Adrenal gland (tissue), 12 donors: Measurements from ENCODE around the gene AP5M1. TPM values are rescaled to one million over a fixed set of nuclear protein-coding genes. Genes with fewer than 3 reads are reported as not detected.

Experiments
- DNase-seq, 7 donors: peaks; one replicate each; pipeline ENCODE4 v3.0.0-alpha.2; 2019 to 2020
- H3K27ac ChIP-seq, 5 donors: fragments of 200-600 bp; sonication (generic) in 4 of 5; 1 replicate in 3 of 5; 2 replicates in 2 of 5; pipeline versions ENCODE4 v1.5.1 to v1.8.0; 2016 to 2020; ENCODE audit warnings: mild to moderate bottlenecking in 1 of 5
- H3K27me3 ChIP-seq: fragments of 200-600 bp; 2 replicates; pipeline ENCODE4 v1.8.0; 2021
- H3K36me3 ChIP-seq, 2 donors: fragments of 200-600 bp; replicated peaks in 1 of 2; 1 replicate in 1 of 2; 2 replicates in 1 of 2; pipeline versions ENCODE4 v1.5.1 to v1.8.0; 2018 to 2022
- H3K4me1 ChIP-seq, 2 donors: fragments of 200-600 bp; replicated peaks in 1 of 2; 1 replicate in 1 of 2; 2 replicates in 1 of 2; pipeline versions ENCODE4 v1.5.1 to v1.8.0; 2018 to 2021
- H3K4me3 ChIP-seq, 4 donors: fragments of 200-600 bp; sonication (generic) in 3 of 4; one replicate each; pipeline ENCODE4 v1.5.1; 2016 to 2018
- H3K9me3 ChIP-seq, 3 donors: fragments of 200-600 bp; sonication (generic) in 1 of 3; replicated peaks in 1 of 3; 1 replicate in 2 of 3; 2 replicates in 1 of 3; pipeline versions ENCODE4 v1.5.1 to v1.8.0; 2016 to 2021
- POLR2A ChIP-seq, 2 donors: fragments of 450-650 bp; IDR thresholded peaks; one replicate each; pipeline ENCODE4 v1.6.1; 2017; ENCODE audit warnings: antibody characterized with exemption in 2 of 2, mild to moderate bottlenecking in 2 of 2, moderate library complexity in 1 of 2
- WGBS, 4 donors: extraction: QIAGEN DNeasy Blood & Tissue Kit in 2 of 4; methylation state at CpG; one replicate each; pipeline versions ENCODE4 v1.1.5 to v1.1.7; 2013 to 2017; 5-methylcytosine and 5-hydroxymethylcytosine counted together
- intact Hi-C, 2 donors: fragments of 100-400 bp; cut with DNase I; formaldehyde crosslinking; loops; one replicate each; pipeline versions ENCODE4 v1.14.1 to v1.15.0; 2022 to 2023
- polyA plus RNA-seq, 3 donors: library from polyadenylated mRNA; stranded (reverse); fragments of 200-250 nt in 2 of 3; fragments of 350-450 nt in 1 of 3; fragmentation: Illumina TruSeq in 1 of 3; extraction: RNeasy Lipid Tissue Mini Kit (QIAGEN cat#74804) in 1 of 3; gene quantifications; one replicate each; pipeline ENCODE4 v1.2.3, GENCODE V29; 2013 to 2014
- total RNA-seq, 9 donors: library from RNA; depleted of rRNA in 4 of 9; stranded (reverse); fragments of >200 nt in 4 of 9; fragments of 120-200 nt in 1 of 9; fragmentation: NEBNext Ultra II Directional in 1 of 9; extraction: Animal tissue kit (Norgen Biotek cat#: 25700) in 1 of 9; gene quantifications; one replicate each; pipeline versions ENCODE4 v1.1.0 to v1.2.4, GENCODE V29; 2013 to 2023
- TF ChIP-seq, protein P1 (sequence below), 6 experiments: fragments of 450-650 bp in 4 of 6; fragments of 200-600 bp in 2 of 6; sonication (generic) in 1 of 6; IDR thresholded peaks; 1 replicate in 5 of 6; 2 replicates in 1 of 6; pipeline versions ENCODE4 v1.5.1 to v1.8.0; 2016 to 2021; ENCODE audit warnings: antibody characterized with exemption in 6 of 6, mild to moderate bottlenecking in 2 of 6, moderate library complexity in 1 of 6
- donor health status: healthy with polysubstance abuse.
- donor health status: Bipolar disorder and iron deficiency.
- donor health status: DM: yes; HTN: yes; CAD: no.
- donor health status: DM: no; HTN: no; CAD: no.
- donor health status: DM: no; HTN: no; CAD: no.
- donor health status: DM: yes; HTN: yes; CAD: no.

AP5M1 gene
- total and polyA plus RNA-seq, 12 donors: 4.2 to 46.3 (median 35.1) TPM

DNA sequence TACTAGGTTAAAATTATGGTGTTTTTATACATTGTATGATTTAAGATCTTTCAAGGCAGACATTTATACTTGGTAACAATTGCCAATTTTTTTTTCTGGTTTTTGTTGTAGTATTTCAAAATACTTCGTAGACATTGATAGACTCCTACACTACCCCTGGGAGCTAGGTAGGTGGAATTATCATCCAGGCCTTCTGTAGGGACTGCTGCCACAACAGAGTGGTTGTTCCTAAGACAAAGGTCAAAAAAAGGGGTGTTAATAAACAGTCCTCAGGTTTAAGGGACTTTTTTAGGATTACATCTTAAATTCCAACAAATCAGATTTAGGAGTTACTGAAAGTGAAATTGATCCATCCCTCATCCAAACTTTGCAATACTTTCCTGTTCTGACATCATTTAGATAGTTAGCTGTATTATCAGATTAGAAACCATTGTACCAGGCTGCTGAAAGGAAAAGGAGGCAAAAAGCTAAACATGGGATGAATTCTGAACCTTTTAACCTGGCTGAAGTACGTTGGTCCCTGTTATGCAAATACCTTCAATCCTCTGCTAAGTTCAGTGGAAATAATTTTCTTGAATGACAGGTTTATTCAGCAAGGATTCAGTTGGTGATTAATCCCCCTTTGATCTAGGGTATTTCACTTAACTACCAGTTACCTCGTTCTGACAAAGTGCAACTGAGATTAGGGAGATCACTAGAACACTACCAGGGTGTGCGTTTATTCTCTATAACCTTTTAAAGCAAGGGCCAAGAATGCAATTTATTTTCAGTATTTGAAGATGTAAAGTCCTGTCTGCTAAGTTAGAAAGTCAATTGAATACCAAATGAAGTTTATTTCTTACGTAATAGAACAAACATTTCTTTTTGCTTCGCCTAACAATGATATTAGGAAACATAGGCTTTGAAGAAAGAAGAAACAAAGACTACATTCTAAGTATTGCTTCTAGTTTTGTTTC, 23.2 kb downstream of the AP5M1 start:
- H3K36me3 ChIP-seq: peaks cover 0 to 9% of the 10 kb centered on the region in 2 donors

DNA sequence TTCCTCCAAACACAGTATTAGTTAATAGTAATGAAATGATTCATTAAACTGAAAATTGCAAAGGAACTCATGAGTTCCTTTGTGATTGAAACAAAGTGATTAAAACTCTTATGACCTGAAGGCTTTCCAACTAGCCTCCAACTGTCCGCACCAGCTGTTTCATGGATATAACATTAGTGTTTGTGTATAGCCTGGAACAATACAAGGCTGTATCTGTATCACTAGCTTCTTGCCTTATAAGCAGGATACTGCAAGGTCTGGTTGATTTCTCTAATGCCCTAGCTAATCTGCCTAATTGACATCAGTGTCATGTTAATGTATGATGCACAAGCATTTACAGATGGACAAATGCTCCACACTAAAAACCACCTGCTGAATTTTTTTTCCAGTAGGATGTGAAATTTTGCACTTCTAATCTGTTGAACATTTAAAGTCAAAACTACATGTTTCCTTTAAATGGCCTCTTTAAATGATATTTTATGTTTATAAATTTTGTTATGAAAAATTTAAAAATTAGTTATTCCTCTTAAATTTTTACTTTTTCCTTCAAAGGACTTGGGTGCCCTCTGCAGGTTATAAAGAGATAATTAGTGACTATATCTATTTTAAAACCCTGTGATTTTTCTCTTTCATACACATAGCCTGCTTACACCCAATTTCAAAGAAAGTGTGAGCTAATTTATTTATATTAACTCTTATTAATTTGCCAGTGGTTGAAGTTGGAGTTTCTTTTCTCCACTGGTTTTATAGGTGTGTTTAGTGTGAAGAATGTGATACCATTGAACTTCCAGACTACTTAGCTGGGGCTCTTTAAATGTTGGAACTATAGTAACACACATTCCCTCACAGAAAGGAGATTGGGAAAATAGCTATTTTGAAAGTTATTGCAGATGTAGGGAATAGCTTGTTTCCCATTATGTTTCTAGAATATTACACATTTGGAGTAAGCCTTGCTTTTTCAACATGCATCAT, 25.4 kb downstream of the AP5M1 start:
- TF ChIP-seq, protein P1, sequence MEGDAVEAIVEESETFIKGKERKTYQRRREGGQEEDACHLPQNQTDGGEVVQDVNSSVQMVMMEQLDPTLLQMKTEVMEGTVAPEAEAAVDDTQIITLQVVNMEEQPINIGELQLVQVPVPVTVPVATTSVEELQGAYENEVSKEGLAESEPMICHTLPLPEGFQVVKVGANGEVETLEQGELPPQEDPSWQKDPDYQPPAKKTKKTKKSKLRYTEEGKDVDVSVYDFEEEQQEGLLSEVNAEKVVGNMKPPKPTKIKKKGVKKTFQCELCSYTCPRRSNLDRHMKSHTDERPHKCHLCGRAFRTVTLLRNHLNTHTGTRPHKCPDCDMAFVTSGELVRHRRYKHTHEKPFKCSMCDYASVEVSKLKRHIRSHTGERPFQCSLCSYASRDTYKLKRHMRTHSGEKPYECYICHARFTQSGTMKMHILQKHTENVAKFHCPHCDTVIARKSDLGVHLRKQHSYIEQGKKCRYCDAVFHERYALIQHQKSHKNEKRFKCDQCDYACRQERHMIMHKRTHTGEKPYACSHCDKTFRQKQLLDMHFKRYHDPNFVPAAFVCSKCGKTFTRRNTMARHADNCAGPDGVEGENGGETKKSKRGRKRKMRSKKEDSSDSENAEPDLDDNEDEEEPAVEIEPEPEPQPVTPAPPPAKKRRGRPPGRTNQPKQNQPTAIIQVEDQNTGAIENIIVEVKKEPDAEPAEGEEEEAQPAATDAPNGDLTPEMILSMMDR (IDR thresholded peaks at IDR 0.05): peak in 5 of 6 experiments; percentile 6 to 46 (median 18)
- TF ChIP-seq POLR2A (IDR thresholded peaks at IDR 0.05): no peak
- DNase-seq: no peak
- no peaks in the 10 kb centered on the region for H3K27me3 ChIP-seq
- H3K9me3 ChIP-seq: no peaks in the 10 kb centered on the region
- no peak overlapping the region for H3K4me3 ChIP-seq
- no peak overlapping the region for H3K27ac ChIP-seq
- intact Hi-C loops: no loop called here
- 97 to 100% (median 99%) methylated on average over 1 of the region's 1 CpG for WGBS, 4 donors
- H3K36me3 ChIP-seq: peaks cover 0 to 6% of the 10 kb centered on the region in 2 donors
- H3K4me1 ChIP-seq: no peaks in the 10 kb centered on the region

More for the DNA sequence above, 23.2 kb downstream of the AP5M1 start:
- Histone ChIP-seq H3K4me3 (no peak overlapping the region), H3K27ac (no peak overlapping the region), H3K4me1 (no peaks in the 10 kb centered on the region), H3K27me3 (no peaks in the 10 kb centered on the region), H3K9me3 (no peaks in the 10 kb centered on the region)
- no peak for DNase-seq
- intact Hi-C loops: no loop called here
- 67 to 71% (median 69%) methylated on average over 6 of the region's 6 CpGs for WGBS, 4 donors
- no peak for TF ChIP-seq POLR2A (IDR thresholded peaks at IDR 0.05)
- TF ChIP-seq, protein P1 (IDR thresholded peaks at IDR 0.05): no peak

DNA sequence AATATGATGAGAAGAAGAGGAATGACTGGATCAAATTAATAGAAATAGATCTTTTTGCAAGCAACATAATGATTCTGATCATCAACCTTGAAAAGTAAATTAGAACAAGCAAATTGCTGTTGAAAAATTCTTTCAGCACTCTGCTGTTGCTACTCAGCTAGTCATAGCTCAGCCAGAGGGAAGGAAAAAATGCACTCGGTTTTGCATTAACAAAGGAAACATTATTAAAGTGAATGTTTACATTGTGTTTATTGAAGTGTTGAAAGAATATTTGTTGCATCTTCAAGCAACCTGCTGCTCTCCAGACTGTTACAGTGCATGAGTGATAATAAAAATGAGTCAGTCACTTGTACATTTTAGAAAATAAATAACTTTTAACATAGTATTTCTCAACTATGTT, 26.5 kb downstream of the AP5M1 start:
- no peaks in the 10 kb centered on the region for H3K4me1 ChIP-seq
- WGBS, 4 donors: 36 to 47% (median 46%) methylated on average over 1 of the region's 1 CpG
- peaks cover 0 to 6% of the 10 kb centered on the region in 2 donors for H3K36me3 ChIP-seq
- TF ChIP-seq, protein P1 (IDR thresholded peaks at IDR 0.05): no peak
- TF ChIP-seq POLR2A (IDR thresholded peaks at IDR 0.05): no peak
- no peaks in the 10 kb centered on the region for H3K9me3 ChIP-seq
- no peaks in the 10 kb centered on the region for H3K27me3 ChIP-seq
- no peak for DNase-seq
- intact Hi-C loops: no loop called here
- H3K4me3 ChIP-seq: no peak overlapping the region
- H3K27ac ChIP-seq: no peak overlapping the region

DNA sequence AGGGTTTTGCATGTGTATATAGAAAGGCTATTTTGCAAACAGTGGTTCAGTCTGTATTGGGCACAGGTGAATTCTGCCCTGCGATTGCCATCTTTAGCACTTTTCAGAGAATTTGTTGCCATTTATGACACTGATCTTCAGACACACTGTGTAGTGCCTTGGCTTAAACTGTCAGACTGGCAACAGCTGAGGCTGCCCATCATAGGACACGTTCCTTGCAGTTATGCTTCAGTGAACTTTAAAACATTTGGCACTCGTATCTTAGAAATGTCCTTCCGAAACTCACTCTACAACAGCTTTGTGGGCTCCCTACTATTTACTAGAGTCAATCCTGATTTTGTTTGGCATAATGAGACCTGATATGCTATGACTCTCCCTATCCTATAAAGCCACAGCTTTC, 29.1 kb downstream of the AP5M1 start:
- H3K27ac ChIP-seq: no peak overlapping the region
- H3K4me1 ChIP-seq: no peaks in the 10 kb centered on the region
- no peak for DNase-seq
- TF ChIP-seq, protein P1 (IDR thresholded peaks at IDR 0.05): no peak
- no peak for TF ChIP-seq POLR2A (IDR thresholded peaks at IDR 0.05)
- H3K9me3 ChIP-seq: no peaks in the 10 kb centered on the region
- intact Hi-C loops: no loop called here
- whole genome bisulfite sequencing, 4 donors: 79 to 96% (median 89%) methylated on average over 4 of the region's 4 CpGs
- no peak overlapping the region for H3K4me3 ChIP-seq
- no peaks in the 10 kb centered on the region for H3K27me3 ChIP-seq
- no peaks in the 10 kb centered on the region for H3K36me3 ChIP-seq
